Fibroblast of lung (primary cell): Measurements from ENCODE around the gene ENOX1. TPM values are rescaled to one million over a fixed set of nuclear protein-coding genes. Genes with fewer than 3 reads are reported as not detected.

Source experiments
- DNase-seq, 2 donors: peaks; one replicate each; pipeline versions ENCODE4 v3.0.0 to v3.0.0-alpha.2; 2010; ENCODE audit warnings: low read depth in 2 of 2
- H2AFZ ChIP-seq: 2 replicates; pipeline ENCODE4 v1.5.1; 2012; ENCODE audit warnings: low read length, control low read depth, inconsistent platforms
- H3K27ac ChIP-seq: 2 replicates; pipeline ENCODE4 v1.5.1; 2011; ENCODE audit warnings: low read length, control low read depth; ENCODE audit not compliant: insufficient read depth
- H3K27me3 ChIP-seq: 2 replicates; pipeline ENCODE4 v1.5.1; 2011; ENCODE audit warnings: mild to moderate bottlenecking, low read length; ENCODE audit not compliant: control insufficient read depth, insufficient read depth
- H3K36me3 ChIP-seq: 2 replicates; pipeline ENCODE4 v1.5.1; 2011; ENCODE audit warnings: low read length; ENCODE audit not compliant: control insufficient read depth, insufficient read depth
- H3K4me1 ChIP-seq: 2 replicates; pipeline ENCODE4 v1.5.1; 2011; ENCODE audit warnings: low read length; ENCODE audit not compliant: control insufficient read depth, insufficient read depth; ENCODE audit errors: extremely low read depth
- H3K4me2 ChIP-seq: 2 replicates; pipeline ENCODE4 v1.5.1; 2011; ENCODE audit warnings: low read length, control low read depth; ENCODE audit not compliant: insufficient read depth; ENCODE audit errors: extremely low read depth
- H3K4me3 ChIP-seq, 4 experiments: fragments of 200-600 bp in 1 of 4; sonication (generic) in 1 of 4; replicated peaks in 1 of 4; 2 replicates each; pipeline ENCODE4 v1.5.1; 2011 to 2016; ENCODE audit warnings: low read length in 4 of 4, low read depth in 3 of 4, mild to moderate bottlenecking in 3 of 4, control low read depth in 2 of 4, inconsistent platforms in 1 of 4, mixed read lengths in 1 of 4; ENCODE audit not compliant: insufficient read depth in 1 of 4; ENCODE audit errors: control extremely low read depth in 1 of 4
- H3K79me2 ChIP-seq: 2 replicates; pipeline ENCODE4 v1.5.1; 2012; ENCODE audit warnings: mild to moderate bottlenecking, low read length, inconsistent platforms; ENCODE audit not compliant: control insufficient read depth, insufficient read depth
- H3K9ac ChIP-seq: 2 replicates; pipeline ENCODE4 v1.5.1; 2011; ENCODE audit warnings: mild to moderate bottlenecking, low read length, control low read depth; ENCODE audit not compliant: insufficient read depth
- H3K9me3 ChIP-seq: 2 replicates; pipeline ENCODE4 v1.5.1; 2012; ENCODE audit warnings: low read depth, low read length; ENCODE audit not compliant: control insufficient read depth, insufficient read depth
- H4K20me1 ChIP-seq: 2 replicates; pipeline ENCODE4 v1.5.1; 2011; ENCODE audit warnings: low read length; ENCODE audit not compliant: control insufficient read depth, insufficient read depth; ENCODE audit errors: extremely low read depth
- CTCF ChIP-seq, 2 donors: IDR thresholded peaks in 1 of 2; conservative IDR thresholded peaks in 1 of 2; 1 replicate in 1 of 2; 2 replicates in 1 of 2; pipeline ENCODE4 v1.5.1; 2011 to 2012; ENCODE audit warnings: low read length in 2 of 2, control low read depth in 1 of 2, inconsistent platforms in 1 of 2, low read depth in 1 of 2, mild to moderate bottlenecking in 1 of 2
- EZH2 ChIP-seq: IDR thresholded peaks from 2 replicates; pipeline ENCODE4 v1.5.1; 2012; ENCODE audit warnings: low read length, control low read depth, mild to moderate bottlenecking; ENCODE audit errors: missing control alignments
- polyA plus RNA-seq, 2 donors: library from polyadenylated mRNA; depleted of rRNA in 1 of 2; stranded (reverse) in 1 of 2; unstranded in 1 of 2; fragments of >200 nt; gene quantifications; 2 replicates each; pipeline ENCODE4 v1.2.1, GENCODE V29; 2011 to 2012; ENCODE audit warnings: missing spikeins in 1 of 2
- total RNA-seq: library from RNA; depleted of rRNA; stranded (reverse); fragments of >200 nt; gene quantifications from 2 replicates; pipeline ENCODE4 v1.2.1, GENCODE V29; 2014

The ENOX1 gene
- total and polyA plus RNA-seq, 2 donors (not counting 1 experiment from before 2014, with no cell fraction given) = 3.5 to 7.6 TPM

- H3K4me2 ChIP-seq = no peak overlapping the region
- H2AFZ ChIP-seq = no peak overlapping the region
- TF ChIP-seq EZH2 (no peak), CTCF (conservative IDR thresholded peaks at IDR 0.05 in 1 of 2, IDR thresholded peaks at IDR 0.05 in 1 of 2; ENCODE audit: low read depth in 1 of 2, low read length in 2 of 2) (no peak)
- no peak overlapping the region for H3K27ac ChIP-seq
- no peaks in the 10 kb centered on the region for H3K27me3 ChIP-seq
- H3K4me3 ChIP-seq = no peak overlapping the region
- H3K79me2 ChIP-seq = no peaks in the 10 kb centered on the region
- no peak overlapping the region for H3K9ac ChIP-seq
- no peaks in the 10 kb centered on the region for H3K4me1 ChIP-seq
- H4K20me1 ChIP-seq = no peaks in the 10 kb centered on the region
- DNase-seq = no peak
- no peaks in the 10 kb centered on the region for H3K36me3 ChIP-seq
- no peaks in the 10 kb centered on the region for H3K9me3 ChIP-seq
Observed at GRCh38 chr13:43196750-43197370, 589.9 kb downstream of the ENOX1 start.

GRCh38 chr13:43196086-43196621 lies 590.6 kb downstream of the ENOX1 start:
- Histone ChIP-seq H3K27ac (no peak overlapping the region), H3K4me1 (no peaks in the 10 kb centered on the region), H3K27me3 (no peaks in the 10 kb centered on the region), H3K4me2 (no peak overlapping the region), H3K9me3 (no peaks in the 10 kb centered on the region), H3K79me2 (no peaks in the 10 kb centered on the region), H4K20me1 (no peaks in the 10 kb centered on the region), H3K36me3 (no peaks in the 10 kb centered on the region), H3K9ac (no peak overlapping the region), H2AFZ (no peak overlapping the region), H3K4me3 (no peak overlapping the region)
- TF ChIP-seq CTCF (conservative IDR thresholded peaks at IDR 0.05 in 1 of 2, IDR thresholded peaks at IDR 0.05 in 1 of 2; ENCODE audit: low read depth in 1 of 2, low read length in 2 of 2) (peak in 1 of 2 donors; percentile 18), EZH2 (no peak)
- DNase-seq = peak in 1 of 2 donors; percentile 53

- H4K20me1 ChIP-seq = no peaks in the 10 kb centered on the region
- no peak for TF ChIP-seq EZH2
- peak in 1 of 2 donors; percentile 22 for TF ChIP-seq CTCF (conservative IDR thresholded peaks at IDR 0.05 in 1 of 2, IDR thresholded peaks at IDR 0.05 in 1 of 2; ENCODE audit: low read depth in 1 of 2, low read length in 2 of 2)
- H3K27ac ChIP-seq = no peak overlapping the region
- no peak overlapping the region for H3K4me2 ChIP-seq
- DNase-seq = no peak
- H3K79me2 ChIP-seq = no peaks in the 10 kb centered on the region
- H3K9ac ChIP-seq = no peak overlapping the region
- H3K4me3 ChIP-seq = no peak overlapping the region
- no peak overlapping the region for H2AFZ ChIP-seq
- no peaks in the 10 kb centered on the region for H3K9me3 ChIP-seq
- no peaks in the 10 kb centered on the region for H3K27me3 ChIP-seq
- H3K36me3 ChIP-seq = no peaks in the 10 kb centered on the region
- H3K4me1 ChIP-seq = no peaks in the 10 kb centered on the region
Observed at GRCh38 chr13:43195551-43195950, 591.2 kb downstream of the ENOX1 start.
